ENCODE data around the gene CD69.

- TF ChIP-seq, protein P1, sequence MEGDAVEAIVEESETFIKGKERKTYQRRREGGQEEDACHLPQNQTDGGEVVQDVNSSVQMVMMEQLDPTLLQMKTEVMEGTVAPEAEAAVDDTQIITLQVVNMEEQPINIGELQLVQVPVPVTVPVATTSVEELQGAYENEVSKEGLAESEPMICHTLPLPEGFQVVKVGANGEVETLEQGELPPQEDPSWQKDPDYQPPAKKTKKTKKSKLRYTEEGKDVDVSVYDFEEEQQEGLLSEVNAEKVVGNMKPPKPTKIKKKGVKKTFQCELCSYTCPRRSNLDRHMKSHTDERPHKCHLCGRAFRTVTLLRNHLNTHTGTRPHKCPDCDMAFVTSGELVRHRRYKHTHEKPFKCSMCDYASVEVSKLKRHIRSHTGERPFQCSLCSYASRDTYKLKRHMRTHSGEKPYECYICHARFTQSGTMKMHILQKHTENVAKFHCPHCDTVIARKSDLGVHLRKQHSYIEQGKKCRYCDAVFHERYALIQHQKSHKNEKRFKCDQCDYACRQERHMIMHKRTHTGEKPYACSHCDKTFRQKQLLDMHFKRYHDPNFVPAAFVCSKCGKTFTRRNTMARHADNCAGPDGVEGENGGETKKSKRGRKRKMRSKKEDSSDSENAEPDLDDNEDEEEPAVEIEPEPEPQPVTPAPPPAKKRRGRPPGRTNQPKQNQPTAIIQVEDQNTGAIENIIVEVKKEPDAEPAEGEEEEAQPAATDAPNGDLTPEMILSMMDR (IDR thresholded peaks at IDR 0.05) = no peak
- no peak for TF ChIP-seq POLR2AphosphoS5 (IDR thresholded peaks at IDR 0.05)
These were observed 45.2 kb upstream of the CD69 start for GRCh38 chr12:9805883-9806282.
